Measurements from ENCODE around the gene PPIF. TPM values are rescaled to one million over a fixed set of nuclear protein-coding genes. Genes with fewer than 3 reads are reported as not detected.
A peak's percentile ranks its signal among the peaks of the same experiment; 100 is the strongest.

PPIF gene
- total and polyA plus RNA-seq, 4 donors, result 9.0 to 21.2 (median 14.0) TPM

DNA sequence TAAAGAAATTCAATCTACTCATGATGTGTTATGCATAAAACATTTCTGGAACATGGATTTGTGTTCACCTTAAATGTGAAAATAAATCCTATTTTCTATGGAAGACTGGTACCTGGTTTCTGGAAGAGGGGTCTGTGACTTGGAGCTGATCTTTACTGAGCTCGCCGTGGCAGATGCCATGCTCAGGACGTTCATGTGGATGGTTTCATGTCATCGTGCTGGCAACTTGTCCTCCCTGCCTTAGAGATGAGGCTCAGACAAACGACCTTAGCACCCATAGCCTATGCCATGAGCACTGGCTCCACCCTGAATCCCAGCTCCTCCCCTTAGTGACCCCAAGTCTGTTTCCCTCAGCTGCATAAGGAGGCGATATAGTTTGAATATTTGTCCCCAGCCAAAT is 7.3 kb downstream of the PPIF start:
- DNase-seq (peak in 1 of 2 donors; percentile 23), ATAC-seq (ENCODE audit: low FRiP score) (no peak)
- peaks cover 2% of the 10 kb centered on the region in 2 donors for H3K36me3 ChIP-seq (ENCODE audit: control insufficient read depth in 1 of 2, insufficient read depth in 2 of 2, low read length in 1 of 2)
- H3K27me3 ChIP-seq (ENCODE audit: control insufficient read depth in 1 of 2, insufficient read depth in 2 of 2, low read length in 1 of 2), result no peaks in the 10 kb centered on the region
- H3K9me3 ChIP-seq (ENCODE audit: control insufficient read depth, low read length), result no peaks in the 10 kb centered on the region
- no peaks in the 10 kb centered on the region for H3K4me1 ChIP-seq (ENCODE audit: control insufficient read depth in 1 of 2, insufficient read depth in 2 of 2, low read length in 2 of 2)
- no peak overlapping the region for H3K4me3 ChIP-seq (ENCODE audit: low read length in 2 of 2)
- intact Hi-C loops (cut with DNase I), result no loop called here
- 89 to 93% methylated on average over 6 of the region's 6 CpGs for WGBS, 2 donors
- H3K27ac ChIP-seq (ENCODE audit: low read depth in 1 of 2, low read length in 2 of 2), result no peak overlapping the region

DNA sequence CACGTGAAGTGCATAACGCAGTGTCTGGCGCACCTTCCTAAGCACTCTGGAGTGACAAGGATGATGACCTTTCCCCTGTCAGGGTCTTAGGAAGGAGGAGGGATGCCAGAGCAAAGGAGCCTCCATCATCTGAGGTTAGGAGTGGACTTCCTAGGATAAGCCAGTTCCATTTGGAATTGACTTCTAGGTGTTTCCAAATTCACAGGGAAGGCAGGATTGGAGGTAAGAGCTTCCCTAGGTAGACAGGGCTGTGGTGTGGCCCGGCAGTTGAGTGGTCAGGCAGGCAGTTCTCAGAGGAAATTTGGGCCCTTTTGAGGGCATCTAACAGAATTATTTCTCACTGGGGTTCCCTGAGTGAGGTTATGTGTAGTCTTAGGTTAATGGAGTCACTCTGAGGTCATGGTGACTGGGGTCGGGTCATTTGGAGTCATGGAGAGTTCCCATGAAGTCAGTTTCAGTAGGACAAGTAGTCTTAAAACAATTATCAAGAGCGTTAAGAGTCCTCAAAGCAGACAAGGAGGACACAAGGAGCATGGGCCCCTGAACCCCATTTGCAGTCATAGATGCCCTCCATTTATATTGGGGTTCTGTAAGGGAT is 8.2 kb downstream of the PPIF start:
- peaks cover 2% of the 10 kb centered on the region in 2 donors for H3K36me3 ChIP-seq (ENCODE audit: control insufficient read depth in 1 of 2, insufficient read depth in 2 of 2, low read length in 1 of 2)
- WGBS, 2 donors, result 88 to 89% methylated on average over 6 of the region's 6 CpGs
- ATAC-seq (ENCODE audit: low FRiP score), result no peak
- no peaks in the 10 kb centered on the region for H3K27me3 ChIP-seq (ENCODE audit: control insufficient read depth in 1 of 2, insufficient read depth in 2 of 2, low read length in 1 of 2)
- no peaks in the 10 kb centered on the region for H3K9me3 ChIP-seq (ENCODE audit: control insufficient read depth, low read length)
- no peaks in the 10 kb centered on the region for H3K4me1 ChIP-seq (ENCODE audit: control insufficient read depth in 1 of 2, insufficient read depth in 2 of 2, low read length in 2 of 2)
- H3K27ac ChIP-seq (ENCODE audit: low read depth in 1 of 2, low read length in 2 of 2), result no peak overlapping the region
- H3K4me3 ChIP-seq (ENCODE audit: low read length in 2 of 2), result no peak overlapping the region
- peak in 1 of 2 donors; percentile 11 for DNase-seq
- intact Hi-C loops (cut with DNase I), result no loop called here

DNA sequence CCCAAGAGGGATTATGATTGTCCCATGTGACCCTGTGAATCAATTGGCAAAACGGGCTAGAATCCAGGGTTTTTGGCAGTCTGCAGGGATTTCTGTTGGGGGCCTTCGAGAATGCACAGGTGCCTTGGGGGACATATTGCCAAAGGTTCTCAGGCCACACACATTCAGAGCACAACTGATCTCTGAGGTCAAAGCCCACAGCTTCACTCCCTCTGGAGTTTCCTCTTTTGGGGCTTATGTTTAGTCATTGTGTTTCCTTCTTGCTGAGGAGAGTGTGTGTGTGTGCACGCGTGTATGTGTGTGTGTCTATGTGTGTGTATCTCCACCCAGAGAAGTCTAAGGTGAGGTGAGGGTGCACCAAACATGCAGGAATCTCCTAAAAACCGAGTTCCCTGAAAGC is 8.8 kb downstream of the PPIF start:
- no peak for ATAC-seq (ENCODE audit: low FRiP score)
- intact Hi-C loops (cut with DNase I), result no loop called here
- H3K36me3 ChIP-seq (ENCODE audit: control insufficient read depth in 1 of 2, insufficient read depth in 2 of 2, low read length in 1 of 2), result peaks cover 2% of the 10 kb centered on the region in 2 donors

DNA sequence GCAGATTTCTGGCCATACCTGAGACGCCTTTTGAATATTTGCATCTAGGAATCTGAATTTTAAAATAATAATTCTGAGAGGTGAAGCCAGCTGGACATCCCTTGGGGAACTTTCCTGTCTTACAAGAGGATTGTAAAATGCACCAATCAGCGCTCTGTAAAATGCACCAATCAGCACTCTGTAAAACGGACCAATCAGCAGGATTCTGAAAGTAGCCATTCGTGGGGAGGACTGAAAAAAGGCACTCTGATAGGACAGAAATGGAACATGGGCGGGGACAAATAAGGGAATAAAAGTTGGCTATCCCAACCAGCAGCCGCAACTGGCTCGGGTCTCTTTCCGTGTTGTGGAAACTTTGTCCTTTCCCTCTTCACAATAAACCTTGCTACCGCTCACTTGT is 9.9 kb downstream of the PPIF start:
- no peak for ATAC-seq (ENCODE audit: low FRiP score)
- Histone ChIP-seq H3K27ac (ENCODE audit: low read depth in 1 of 2, low read length in 2 of 2) (no peak overlapping the region), H3K27me3 (ENCODE audit: control insufficient read depth in 1 of 2, insufficient read depth in 2 of 2, low read length in 1 of 2) (no peaks in the 10 kb centered on the region), H3K4me1 (ENCODE audit: control insufficient read depth in 1 of 2, insufficient read depth in 2 of 2, low read length in 2 of 2) (no peaks in the 10 kb centered on the region), H3K9me3 (ENCODE audit: control insufficient read depth, low read length) (no peaks in the 10 kb centered on the region), H3K4me3 (ENCODE audit: low read length in 2 of 2) (no peak overlapping the region), H3K36me3 (ENCODE audit: control insufficient read depth in 1 of 2, insufficient read depth in 2 of 2, low read length in 1 of 2) (peaks cover 2% of the 10 kb centered on the region in 2 donors)
- WGBS, 2 donors, result 97 to 98% methylated on average over 9 of the region's 9 CpGs
- intact Hi-C loops (cut with DNase I), result no loop called here
- DNase-seq, result no peak

More for the DNA sequence above, 8.8 kb downstream of the PPIF start:
- H3K9me3 ChIP-seq (ENCODE audit: control insufficient read depth, low read length), result no peaks in the 10 kb centered on the region
- H3K27me3 ChIP-seq (ENCODE audit: control insufficient read depth in 1 of 2, insufficient read depth in 2 of 2, low read length in 1 of 2), result no peaks in the 10 kb centered on the region
- H3K4me1 ChIP-seq (ENCODE audit: control insufficient read depth in 1 of 2, insufficient read depth in 2 of 2, low read length in 2 of 2), result no peaks in the 10 kb centered on the region
- 94 to 99% methylated on average over 5 of the region's 5 CpGs for WGBS, 2 donors
- H3K4me3 ChIP-seq (ENCODE audit: low read length in 2 of 2), result no peak overlapping the region
- peak in 1 of 2 donors; percentile 45 for DNase-seq
- H3K27ac ChIP-seq (ENCODE audit: low read depth in 1 of 2, low read length in 2 of 2), result no peak overlapping the region

DNA sequence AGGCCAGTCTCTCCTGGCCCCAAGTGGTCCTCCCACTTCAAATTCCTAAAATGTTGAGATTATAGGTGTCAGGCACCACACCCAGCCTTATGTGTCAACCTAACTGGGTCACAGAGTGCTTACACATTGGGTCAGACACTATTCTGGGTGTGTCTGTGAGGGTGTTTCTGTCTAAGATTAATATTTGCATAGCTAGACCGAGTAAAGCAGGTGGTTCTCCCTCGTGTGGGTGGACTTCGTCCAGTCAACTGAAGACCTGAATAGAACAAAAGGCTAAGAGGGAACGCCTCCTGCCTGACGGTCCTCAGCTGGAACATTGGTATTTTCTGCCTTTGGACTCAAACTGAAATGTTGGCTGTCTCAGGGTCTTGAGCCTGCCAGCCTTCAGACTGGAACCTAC is 11.5 kb downstream of the PPIF start:
- Histone ChIP-seq H3K4me3 (ENCODE audit: low read length in 2 of 2) (no peak overlapping the region), H3K27ac (ENCODE audit: low read depth in 1 of 2, low read length in 2 of 2) (no peak overlapping the region), H3K27me3 (ENCODE audit: control insufficient read depth in 1 of 2, insufficient read depth in 2 of 2, low read length in 1 of 2) (no peaks in the 10 kb centered on the region), H3K36me3 (ENCODE audit: control insufficient read depth in 1 of 2, insufficient read depth in 2 of 2, low read length in 1 of 2) (peaks cover 0 to 2% of the 10 kb centered on the region in 2 donors), H3K4me1 (ENCODE audit: control insufficient read depth in 1 of 2, insufficient read depth in 2 of 2, low read length in 2 of 2) (no peaks in the 10 kb centered on the region), H3K9me3 (ENCODE audit: control insufficient read depth, low read length) (no peaks in the 10 kb centered on the region)
- WGBS, 2 donors, result 80 to 82% methylated on average over 5 of the region's 5 CpGs
- intact Hi-C loops (cut with DNase I), result no loop called here
- ATAC-seq (ENCODE audit: low FRiP score), result no peak
- DNase-seq, result no peak

DNA sequence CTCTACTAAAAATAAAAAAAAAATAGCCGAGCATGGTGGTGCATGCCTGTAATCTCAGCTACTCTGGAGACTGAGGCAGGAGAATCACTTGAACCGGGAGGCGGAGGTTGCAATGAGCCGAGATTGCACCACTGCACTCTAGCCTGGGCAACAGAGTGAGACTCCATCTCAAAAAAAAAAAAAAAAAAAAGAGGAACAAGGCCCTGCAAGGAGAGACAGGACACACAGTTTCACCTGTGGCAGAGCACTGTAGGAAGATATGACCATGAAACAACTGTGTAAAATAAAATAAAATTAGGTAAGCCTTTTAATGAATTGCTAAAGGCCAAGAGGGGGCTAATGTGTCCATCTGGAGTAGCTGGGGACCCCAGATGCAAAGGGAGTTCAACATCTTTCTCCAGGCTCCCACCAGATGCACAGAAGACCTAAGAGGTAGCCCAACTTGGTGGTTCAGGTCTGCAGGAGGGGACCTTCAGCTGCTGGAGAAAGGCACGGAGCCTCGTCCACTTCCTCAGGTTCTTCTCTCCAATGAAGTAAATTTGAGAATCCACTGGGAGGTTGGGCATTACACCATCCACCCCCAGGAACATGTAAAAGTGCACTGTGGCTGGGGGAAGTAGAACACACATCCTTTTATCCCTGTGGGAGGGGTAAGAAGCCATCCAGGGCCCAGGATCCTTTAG is 12.7 kb downstream of the PPIF start:
- intact Hi-C loops (cut with DNase I), result no loop called here
- Histone ChIP-seq H3K4me3 (ENCODE audit: low read length in 2 of 2) (no peak overlapping the region), H3K9me3 (ENCODE audit: control insufficient read depth, low read length) (no peaks in the 10 kb centered on the region), H3K27ac (ENCODE audit: low read depth in 1 of 2, low read length in 2 of 2) (no peak overlapping the region), H3K27me3 (ENCODE audit: control insufficient read depth in 1 of 2, insufficient read depth in 2 of 2, low read length in 1 of 2) (no peaks in the 10 kb centered on the region), H3K36me3 (ENCODE audit: control insufficient read depth in 1 of 2, insufficient read depth in 2 of 2, low read length in 1 of 2) (peaks cover 0 to 2% of the 10 kb centered on the region in 2 donors), H3K4me1 (ENCODE audit: control insufficient read depth in 1 of 2, insufficient read depth in 2 of 2, low read length in 2 of 2) (no peaks in the 10 kb centered on the region)
- DNase-seq, result peak in 1 of 2 donors; percentile 13
- no peak for ATAC-seq (ENCODE audit: low FRiP score)
- 95 to 96% methylated on average over 6 of the region's 6 CpGs for WGBS, 2 donors

DNA sequence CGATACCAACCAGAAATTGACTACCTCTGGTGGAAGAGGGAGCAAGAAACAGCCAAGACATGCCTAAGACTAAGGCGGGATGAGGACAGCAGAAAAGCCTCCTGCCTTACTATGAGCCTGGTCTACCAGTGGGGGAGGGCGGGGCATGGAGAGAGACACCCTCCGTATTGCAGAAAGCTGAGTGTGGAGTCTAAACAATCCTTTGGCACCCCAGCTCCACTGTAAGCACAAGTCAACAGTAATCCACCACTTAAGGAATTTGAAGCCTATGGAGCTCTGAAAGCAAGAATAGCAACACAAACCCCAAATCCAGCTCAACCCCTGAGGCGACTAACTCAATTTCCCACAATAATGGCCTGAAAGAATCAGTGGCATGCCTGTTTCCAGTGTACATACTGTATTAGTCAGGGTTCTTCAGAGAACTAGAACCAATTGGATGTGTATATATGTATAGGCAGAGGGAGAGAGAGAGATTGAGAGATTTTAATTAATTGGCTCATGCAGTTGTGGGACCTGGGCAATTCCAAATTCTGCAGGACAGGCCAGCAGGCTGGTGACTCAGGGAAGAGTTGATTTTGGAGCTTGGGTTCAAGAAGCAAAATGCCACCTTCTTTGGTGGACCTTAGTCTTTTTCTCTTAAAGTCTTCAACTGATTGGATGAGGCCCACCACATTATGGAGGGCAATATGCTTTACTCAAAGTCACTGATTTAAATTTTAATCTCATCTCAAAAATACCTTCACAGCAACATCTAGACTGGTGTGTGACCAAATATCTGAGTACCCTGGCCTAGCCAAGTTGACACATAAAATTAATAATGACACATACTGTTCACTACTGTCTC is 13.5 kb downstream of the PPIF start:
- H3K36me3 ChIP-seq (ENCODE audit: control insufficient read depth in 1 of 2, insufficient read depth in 2 of 2, low read length in 1 of 2), result peaks cover 0 to 2% of the 10 kb centered on the region in 2 donors
- no peak for ATAC-seq (ENCODE audit: low FRiP score)
- no peak overlapping the region for H3K27ac ChIP-seq (ENCODE audit: low read depth in 1 of 2, low read length in 2 of 2)
- H3K4me1 ChIP-seq (ENCODE audit: control insufficient read depth in 1 of 2, insufficient read depth in 2 of 2, low read length in 2 of 2), result no peaks in the 10 kb centered on the region
- no peaks in the 10 kb centered on the region for H3K27me3 ChIP-seq (ENCODE audit: control insufficient read depth in 1 of 2, insufficient read depth in 2 of 2, low read length in 1 of 2)
- H3K4me3 ChIP-seq (ENCODE audit: low read length in 2 of 2), result no peak overlapping the region
- intact Hi-C loops (cut with DNase I), result no loop called here
- H3K9me3 ChIP-seq (ENCODE audit: control insufficient read depth, low read length), result no peaks in the 10 kb centered on the region
- DNase-seq, result peak in 1 of 2 donors; percentile 11
- 89 to 90% methylated on average over 5 of the region's 5 CpGs for WGBS, 2 donors

DNA sequence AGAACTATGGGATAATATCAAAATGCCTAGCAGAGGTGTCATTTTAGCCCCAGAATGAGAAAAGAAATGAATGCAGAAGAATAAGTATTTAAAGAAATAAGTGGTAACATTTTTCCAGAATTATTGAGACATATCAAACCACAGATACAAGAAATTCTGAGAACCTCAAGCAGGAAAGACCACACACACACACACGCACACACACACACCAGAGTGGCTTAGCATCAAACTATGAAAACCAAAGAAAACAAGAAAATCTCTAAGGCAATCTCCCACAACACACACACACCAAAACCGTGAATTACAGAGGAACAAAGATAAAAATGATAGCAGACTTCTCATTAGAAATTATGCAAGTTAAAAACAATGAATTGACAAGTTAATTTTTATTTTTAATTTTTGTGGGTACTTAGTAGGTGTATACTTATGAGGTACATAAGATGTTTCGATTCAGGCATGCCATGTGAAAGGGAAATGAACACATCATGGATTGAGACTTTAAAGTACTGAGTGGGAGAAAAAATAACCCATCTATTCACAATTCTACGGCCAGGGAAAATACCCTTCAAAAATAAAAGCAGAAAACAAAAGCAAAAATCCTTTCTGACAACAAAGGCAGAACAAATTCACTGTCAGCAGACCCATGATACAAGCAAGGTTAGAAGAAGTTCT is 14.6 kb downstream of the PPIF start:
- Histone ChIP-seq H3K4me1 (ENCODE audit: control insufficient read depth in 1 of 2, insufficient read depth in 2 of 2, low read length in 2 of 2) (no peaks in the 10 kb centered on the region), H3K36me3 (ENCODE audit: control insufficient read depth in 1 of 2, insufficient read depth in 2 of 2, low read length in 1 of 2) (peaks cover 0 to 2% of the 10 kb centered on the region in 2 donors), H3K4me3 (ENCODE audit: low read length in 2 of 2) (no peak overlapping the region), H3K27me3 (ENCODE audit: control insufficient read depth in 1 of 2, insufficient read depth in 2 of 2, low read length in 1 of 2) (no peaks in the 10 kb centered on the region), H3K27ac (ENCODE audit: low read depth in 1 of 2, low read length in 2 of 2) (no peak overlapping the region), H3K9me3 (ENCODE audit: control insufficient read depth, low read length) (no peaks in the 10 kb centered on the region)
- no peak for ATAC-seq (ENCODE audit: low FRiP score)
- no peak for DNase-seq
- intact Hi-C loops (cut with DNase I), result no loop called here
- WGBS, 2 donors, result 78% methylated on average over 4 of the region's 4 CpGs
